ENCODE results near the gene FHL1.

FHL1 gene

DNA sequence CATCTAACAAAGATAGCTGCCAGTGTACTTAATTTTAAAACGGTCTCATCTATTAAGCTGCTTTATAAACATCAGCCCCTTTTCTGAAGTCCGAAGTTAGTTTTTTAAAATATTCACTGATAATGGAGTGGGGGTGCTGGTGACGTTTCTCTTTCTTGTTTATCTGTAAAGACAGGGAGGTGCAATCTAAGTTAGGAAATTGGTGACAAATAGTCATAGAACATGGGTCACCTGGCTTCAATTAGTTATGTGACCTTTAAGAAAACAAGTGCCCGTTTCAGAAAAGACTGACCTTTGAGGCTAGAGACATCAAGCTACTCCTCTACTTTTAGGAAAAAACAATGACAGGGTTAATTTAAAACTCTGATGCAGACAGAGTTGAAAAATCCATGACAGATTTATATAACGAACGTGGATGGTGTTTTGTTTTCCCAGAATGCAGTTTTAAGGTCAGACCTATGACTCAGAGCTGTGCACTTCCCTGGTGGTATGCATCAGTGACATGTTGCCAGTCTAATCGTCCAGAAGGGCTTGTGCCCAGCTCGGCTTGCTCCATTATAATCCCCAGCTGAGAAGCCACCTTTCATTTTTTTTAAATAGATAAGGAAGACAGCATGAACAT lies 38.2 kb downstream of the FHL1 start:
- DNase-seq (ENCODE audit: low spot score) = no peak

DNA sequence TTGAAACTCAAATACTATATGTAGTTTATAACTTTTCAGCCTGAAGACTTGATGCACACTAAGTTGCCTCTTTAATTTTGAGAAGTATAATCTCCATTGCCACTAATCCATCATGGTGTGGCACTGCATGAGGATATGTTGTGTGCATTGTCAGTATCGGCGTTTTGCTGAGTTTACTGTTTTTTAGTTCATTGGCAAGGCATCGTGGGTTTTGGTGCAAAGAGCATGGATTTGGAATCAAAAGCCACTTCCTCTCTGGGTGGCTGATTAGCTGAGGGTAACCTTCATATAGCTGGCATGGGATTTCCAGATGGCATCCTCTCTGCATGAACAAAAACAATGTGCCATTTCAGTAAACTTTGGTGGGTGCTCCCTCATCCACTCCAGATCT lies 38.7 kb downstream of the FHL1 start:
- DNase-seq (ENCODE audit: low spot score) = no peak

DNA sequence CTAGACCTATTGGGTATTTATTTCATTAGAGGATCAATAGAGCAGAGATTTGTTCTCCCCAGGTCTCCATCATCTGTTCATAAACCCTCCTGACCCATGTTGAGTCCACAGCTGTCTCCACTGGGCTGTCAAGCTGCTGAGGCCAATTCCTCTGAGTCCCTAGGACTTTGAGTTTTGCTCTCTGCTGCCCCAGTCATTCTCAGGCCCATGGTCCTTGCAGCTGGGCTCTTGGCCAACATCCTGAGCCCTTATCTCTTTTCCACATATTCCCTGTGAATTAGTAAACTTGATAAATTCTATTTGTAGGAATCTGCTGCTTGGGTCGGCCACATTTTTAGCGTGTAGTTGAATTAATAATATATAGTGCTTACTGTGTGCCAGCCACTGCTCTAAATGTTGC lies 41.9 kb downstream of the FHL1 start:
- no peak for DNase-seq (ENCODE audit: low spot score)

DNA sequence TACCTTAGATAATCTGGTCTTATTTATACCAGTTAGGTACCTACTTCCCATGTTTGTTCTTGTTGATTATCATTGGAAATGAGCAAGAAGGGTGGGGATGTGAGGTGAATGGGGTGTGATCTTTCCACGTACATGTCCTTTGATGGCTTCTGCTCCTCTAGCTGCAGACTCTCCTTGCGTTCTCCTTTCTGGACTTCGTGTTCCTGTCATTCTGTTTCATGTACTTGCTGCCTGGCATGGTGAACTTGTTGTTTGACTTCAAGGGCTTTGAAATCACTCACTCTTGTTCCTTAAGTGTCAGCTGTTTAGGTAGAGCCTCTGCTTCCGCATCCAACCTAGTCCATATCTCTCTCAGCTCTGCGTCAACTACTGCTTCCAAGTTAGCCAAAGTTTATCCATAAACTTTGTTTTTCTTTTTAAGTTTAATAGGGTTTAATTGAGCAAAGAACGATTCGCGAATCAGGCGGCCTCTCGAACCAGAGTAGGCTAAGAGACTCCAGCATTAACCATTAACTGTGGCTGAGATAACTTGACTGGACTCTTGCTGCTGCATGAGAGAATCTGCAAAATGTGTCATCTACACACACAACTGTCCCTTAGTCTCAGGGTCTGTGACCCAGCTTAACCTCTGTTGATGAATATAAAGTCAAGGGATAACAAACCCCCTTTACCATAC lies 42.8 kb downstream of the FHL1 start:
- no peak for DNase-seq (ENCODE audit: low spot score)

DNA sequence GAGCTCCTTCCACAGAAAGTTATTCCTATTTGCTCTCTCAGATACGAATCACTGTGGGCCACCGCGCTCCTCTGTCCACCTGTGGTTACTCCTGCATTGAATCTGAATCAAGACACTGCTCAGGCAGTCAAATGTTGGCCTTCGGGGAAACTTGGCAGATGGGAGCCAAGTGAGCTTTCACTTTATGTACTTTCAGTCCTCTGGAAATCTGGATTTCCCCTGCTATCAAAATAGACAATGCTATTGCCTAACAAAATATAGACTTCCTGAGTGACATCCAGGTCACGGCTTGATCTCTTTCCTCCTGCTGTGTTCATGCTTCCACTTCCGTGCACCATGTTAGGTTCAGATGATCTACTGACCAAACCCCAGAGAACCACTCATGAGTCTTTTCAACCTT lies 43.8 kb downstream of the FHL1 start:
- DNase-seq (ENCODE audit: low spot score) = no peak

DNA sequence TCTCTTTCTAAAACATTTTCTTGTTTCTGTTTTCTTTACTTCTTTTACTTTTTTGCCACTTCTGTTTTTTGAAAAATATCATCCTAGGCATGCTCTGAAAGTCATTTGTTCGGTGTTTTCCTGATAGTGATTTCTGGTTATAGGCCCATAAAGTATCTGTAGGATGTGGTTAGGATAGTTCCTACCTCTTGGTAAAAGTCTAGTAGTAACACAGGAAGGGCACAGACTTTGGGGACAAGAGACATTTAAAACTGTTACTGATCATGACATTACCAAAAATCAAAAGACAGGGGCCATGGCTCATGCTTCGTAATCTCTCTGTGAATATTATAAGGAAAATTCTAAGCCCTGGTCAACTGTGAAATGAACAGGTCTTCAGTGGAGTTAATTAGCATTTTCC lies 44.8 kb downstream of the FHL1 start:
- DNase-seq (ENCODE audit: low spot score) = no peak

DNA sequence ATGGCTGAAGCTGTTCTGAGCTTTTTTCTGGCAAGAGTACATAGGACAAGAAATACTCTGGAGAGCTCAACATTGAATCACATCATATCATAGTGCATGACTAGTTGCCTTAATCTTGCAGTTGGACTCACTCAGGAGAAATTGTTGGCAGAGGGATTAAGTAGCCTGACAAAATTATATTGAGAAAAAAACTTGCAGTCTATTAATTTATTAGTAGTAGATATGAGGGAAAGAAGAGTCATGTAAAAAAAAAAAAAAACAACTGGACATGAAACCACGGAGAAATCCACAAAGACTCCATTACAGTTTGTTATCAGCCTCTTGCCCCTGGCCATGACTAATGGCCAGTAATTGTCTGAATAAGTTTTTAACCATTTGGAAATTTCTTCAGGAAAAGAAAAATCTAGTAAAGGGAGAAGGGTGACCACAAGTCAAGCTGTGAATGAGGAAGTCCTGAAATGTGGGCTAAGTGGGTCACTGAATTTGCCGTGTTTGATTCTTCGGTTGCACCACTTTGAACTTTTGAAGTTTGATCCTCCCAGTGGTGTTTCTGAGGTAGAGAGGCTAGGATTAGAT lies 45.6 kb downstream of the FHL1 start:
- DNase-seq (ENCODE audit: low spot score) = no peak

DNA sequence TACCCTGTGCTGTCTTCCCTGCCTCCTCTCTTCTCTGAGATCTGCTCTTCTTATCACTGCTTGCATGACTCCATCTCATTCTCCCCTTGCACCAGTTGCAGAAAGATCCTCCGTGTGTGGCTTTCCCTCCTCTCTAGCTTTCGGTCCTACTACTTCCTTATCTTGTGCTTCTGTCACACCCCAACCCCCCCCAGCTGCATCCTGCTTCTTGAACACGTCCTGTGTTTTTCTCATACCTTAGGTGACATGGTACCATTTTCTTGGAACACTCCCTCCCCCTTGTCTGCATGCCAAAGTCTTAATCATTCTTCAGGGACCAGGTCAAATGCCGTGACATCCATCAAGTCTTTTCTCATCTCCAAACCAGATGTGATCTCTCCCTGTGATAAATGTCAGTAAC lies 46.4 kb downstream of the FHL1 start:
- DNase-seq (ENCODE audit: low spot score) = no peak

DNA sequence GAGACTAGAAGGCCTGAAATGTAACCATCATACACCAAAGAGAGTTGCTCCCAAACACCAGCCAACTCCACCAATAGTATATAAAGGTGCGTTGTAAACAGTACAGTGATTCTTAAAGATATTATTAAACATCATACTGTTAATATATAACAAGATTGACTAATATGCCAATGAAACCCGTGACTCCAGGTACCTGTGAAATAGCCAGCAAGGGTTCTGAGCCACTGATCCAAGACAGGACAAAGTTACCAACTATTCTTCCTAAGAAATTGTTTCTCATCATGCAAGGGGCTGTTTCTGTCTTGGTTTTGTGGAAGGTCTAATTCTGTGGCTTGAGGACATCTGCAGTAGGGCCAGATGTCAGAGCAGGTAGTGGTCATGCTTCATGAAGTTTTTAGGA lies 47.2 kb downstream of the FHL1 start:
- no peak for DNase-seq (ENCODE audit: low spot score)

DNA sequence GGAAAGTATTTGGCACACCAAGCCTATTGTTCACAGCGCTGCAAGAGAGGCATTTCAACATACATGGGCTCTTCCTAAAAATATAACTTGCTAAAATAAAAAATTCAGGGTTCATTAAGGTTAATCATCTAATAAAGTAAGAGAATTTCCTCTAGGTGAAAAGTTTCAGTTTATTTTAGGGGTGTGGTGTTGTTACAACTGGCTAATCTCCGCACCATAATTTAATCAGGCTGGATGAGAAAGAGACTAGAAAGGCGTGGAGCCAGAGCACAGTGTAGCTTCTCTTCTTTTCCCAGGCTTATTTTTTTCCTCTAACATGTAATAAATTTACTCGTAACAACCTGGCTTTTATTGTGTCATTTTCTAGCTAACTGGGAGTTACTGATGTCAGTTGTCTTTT lies 47.9 kb downstream of the FHL1 start:
- DNase-seq (ENCODE audit: low spot score) = no peak

DNA sequence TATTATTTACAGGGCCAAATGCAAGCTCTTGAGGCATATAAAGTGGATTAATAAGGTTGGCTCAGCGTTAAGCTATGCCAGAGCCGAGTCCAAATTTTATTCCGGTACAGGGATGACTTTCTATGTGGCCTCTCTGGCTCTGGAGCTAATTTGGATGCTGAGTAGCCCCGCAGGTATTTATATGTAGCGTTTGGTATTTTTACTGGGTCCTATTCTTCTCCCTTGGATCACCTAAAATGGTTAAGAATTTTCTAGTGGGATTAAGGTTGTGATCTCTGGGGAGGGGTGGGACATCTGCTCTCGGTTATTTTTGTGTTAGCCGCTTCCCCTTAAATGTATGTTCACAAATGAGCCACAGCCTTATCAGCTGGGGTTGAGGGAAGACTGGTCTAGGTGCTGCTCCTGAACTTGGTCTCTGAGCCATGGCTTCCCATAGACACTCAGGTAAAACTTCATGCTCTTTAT lies 49.4 kb downstream of the FHL1 start:
- DNase-seq (ENCODE audit: low spot score) = no peak

DNA sequence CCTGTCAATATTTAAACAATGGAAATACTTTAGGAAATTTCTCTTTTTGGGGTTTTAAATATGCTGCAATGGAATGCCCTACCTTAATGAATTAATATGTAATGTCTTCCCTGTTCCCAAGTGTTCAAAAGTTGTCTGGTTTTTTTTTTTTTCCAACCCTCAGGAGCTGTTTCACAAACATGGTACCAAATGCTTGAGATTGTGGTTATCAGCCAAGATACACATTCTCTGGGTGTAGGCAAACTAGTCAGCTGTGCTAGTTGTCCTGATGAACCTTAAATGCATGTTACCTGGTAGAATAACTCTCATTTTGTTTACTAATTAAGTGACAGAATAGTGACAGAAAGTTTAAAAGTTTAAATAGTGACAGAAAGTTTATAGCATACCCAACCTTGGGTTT lies 50.7 kb downstream of the FHL1 start:
- DNase-seq (ENCODE audit: low spot score) = no peak

DNA sequence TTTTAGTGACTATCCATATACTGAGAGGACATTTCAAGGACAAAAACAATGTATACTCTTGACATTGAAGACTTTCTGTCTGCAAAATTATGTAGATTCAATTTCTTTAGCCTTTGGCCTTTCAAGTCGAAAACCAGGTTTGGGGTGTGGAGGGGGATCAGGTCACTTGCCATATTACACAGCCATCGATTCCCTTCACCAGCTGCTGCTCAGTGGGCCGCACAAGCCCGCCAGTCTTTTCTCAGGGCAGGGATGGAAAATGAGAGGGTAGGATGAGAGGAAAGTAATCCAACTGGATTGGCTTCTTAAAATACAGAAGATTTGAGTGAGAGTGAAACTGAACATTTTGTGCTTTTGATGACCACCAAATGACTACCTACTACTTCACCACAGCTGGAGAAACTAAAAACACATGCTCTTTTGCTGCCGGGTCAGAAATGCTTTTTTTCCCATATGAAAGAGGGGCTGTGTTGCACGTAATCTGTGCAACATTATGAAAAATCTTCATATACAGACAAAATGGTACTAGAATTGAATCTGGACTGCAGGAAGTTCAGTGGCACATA lies 51.4 kb downstream of the FHL1 start:
- no peak for DNase-seq (ENCODE audit: low spot score)

DNA sequence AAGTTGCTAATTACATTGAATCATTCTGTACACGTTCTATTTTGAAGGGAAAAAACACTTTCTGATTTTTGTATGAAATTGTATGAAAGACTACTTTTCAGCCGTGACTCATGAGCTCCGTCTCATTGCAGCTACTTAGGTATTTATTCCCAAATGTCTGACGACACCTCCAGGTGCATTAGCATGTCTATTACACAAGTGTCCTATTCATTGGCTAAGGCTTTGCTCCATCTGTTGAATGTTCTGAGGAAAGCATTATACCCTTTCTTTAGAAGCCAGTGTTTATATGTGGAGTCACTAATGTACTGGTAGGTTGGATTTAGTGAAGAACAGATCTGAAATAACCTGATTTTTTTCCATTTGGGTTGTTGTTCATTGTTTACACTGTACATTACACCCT lies 52.0 kb downstream of the FHL1 start:
- DNase-seq (ENCODE audit: low spot score) = no peak

DNA sequence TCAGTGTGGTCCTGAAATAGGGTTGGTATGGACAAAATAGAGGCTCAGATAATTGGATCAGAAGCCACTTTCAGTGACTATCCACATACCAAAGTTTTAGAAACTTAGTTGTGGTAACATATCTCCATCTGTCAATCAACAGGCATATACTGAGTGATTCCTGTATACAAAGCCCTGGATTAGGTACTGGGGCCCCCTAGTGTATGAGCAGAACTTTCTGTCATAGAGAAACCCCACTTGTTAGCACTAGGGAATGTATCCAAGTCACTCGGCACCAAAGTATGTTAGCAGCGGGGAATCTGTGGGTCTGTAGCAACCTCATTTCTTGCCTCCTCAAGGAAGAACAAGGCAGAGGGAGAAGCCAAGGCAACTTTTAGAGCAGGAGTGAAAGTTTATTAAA lies 53.1 kb downstream of the FHL1 start:
- no peak for DNase-seq (ENCODE audit: low spot score)

DNA sequence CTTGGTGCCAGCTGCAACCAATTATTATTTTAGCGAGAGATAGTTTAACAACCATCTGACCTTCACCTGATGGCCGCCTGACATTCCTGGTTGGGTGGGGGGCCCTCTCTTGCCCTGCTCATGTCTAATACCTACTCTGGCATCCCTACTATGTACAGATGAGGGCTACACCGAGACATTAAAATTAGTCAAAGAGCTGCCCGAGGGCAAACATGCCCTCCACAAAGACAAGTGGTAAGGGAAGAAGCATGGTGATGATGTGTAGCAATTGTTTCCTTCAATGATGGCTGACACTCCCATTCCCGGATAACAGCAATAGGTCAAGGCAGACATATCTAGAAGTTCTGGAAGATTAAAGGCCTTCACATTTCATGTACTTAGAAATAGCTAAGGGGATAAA lies 54.3 kb downstream of the FHL1 start:
- DNase-seq (ENCODE audit: low spot score) = no peak

DNA sequence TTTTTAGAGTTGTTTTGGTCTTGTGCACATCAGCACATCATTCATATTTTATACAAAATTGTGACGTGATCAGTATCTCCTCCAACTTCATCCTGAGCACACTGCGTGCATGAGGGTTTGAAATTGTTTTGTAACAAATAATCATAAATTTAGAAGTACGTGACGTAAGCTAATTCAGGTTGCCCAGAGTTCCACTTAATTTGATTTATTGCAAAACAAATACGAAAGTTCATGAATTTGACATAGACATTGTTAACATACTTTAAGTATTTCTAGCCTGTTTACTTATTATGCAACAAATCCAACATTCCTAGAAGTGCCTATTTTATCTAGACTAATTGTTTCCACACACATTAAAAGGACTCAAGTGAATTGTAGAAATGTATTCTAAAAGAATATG lies 55.6 kb downstream of the FHL1 start:
- DNase-seq (ENCODE audit: low spot score) = no peak

DNA sequence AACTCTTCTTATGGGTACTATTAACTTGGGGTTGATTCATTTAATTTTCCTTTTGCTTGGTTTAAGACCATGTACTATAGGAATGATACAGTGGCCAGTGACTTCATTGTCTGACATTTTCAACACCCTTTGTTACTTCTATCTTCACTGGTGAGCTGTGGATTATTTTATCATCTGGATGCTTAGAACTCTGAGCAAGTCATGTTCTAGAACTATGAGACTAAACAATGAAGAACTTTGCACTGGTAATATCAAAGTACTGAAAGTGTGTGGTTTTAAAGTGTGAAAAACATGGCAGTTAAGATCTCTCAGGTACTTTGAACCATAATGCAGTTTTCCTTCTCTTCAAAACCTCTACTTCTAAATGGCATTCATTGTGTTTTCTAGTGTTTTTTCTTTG lies 56.1 kb downstream of the FHL1 start:
- DNase-seq (ENCODE audit: low spot score) = no peak

DNA sequence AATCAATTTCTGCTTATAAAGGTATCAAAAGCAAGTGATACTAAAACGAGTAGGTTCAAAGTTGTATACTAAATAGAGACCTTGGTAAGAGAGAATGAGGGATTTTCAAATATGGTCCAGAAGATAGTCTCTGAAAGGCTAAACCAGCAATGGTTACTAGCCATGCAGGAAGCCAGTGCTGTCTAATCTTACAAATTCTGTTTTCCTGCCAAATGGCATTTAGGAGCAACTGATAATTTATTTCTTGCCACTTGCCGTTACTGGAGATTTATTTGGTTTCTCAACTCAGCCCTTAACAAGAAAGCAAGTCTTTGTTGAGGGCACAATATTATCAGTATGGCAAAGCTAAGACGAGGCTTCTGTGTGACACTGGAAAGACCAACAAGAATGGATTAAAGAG lies 56.6 kb downstream of the FHL1 start:
- no peak for DNase-seq (ENCODE audit: low spot score)

DNA sequence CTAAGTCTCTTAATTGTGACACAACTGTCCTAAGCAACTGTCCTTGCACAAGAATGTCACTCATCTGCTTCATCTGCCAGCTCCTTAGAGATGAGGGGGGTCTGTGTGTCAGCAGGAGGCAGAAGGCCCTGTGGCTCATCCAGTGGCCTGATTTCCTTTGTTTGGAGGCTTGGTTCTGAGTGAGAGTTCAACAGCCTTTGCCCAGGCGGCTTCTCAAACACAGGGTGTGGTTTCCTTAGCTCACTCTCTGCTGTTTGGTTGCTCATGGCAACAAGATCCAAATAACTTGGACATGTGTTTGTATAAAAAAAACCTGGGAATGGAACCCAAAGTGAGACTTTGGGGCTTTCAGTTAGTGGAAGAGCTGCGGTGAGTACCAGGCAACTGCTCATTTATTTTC lies 57.2 kb downstream of the FHL1 start:
- no peak for DNase-seq (ENCODE audit: low spot score)

DNA sequence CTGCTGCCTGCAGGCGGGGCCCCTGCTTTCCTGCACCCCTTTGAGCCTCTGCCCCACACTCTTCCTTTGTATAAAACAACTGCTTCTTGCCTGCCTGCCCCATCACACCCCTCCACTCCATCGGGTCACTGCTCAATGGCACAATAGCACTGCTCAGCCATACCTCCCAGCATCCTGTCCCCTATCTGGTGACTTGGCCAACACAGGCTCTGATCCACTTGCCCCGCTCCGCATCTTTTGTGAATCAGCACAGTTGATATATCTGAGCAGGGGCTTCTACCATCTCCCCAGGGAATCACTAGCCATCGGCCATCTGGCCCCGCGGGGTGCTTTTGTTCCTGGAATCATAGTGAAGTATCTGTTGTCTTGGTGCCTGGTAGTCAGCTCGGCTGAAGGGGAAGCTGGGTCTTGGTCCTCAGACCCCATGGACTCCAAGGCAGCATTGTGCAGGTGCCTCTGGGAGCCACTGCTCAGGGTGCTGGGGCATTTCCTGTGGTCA lies 58.6 kb downstream of the FHL1 start:
- DNase-seq (ENCODE audit: low spot score) = no peak

DNA sequence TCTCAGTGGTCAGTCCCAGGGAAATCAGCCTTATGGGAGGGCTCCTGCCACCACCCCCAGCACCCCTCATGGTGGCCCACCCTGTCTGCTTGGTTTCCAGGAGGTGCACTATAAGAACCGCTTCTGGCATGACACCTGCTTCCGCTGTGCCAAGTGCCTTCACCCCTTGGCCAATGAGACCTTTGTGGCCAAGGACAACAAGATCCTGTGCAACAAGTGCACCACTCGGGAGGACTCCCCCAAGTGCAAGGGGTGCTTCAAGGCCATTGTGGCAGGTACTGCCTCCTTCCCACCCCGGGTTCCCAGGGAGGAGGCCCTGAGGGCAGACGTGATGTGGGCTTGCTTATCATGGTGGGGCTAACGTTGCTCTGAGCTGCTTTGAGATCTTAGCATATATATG lies 59.6 kb downstream of the FHL1 start:
- DNase-seq (ENCODE audit: low spot score) = no peak

DNA sequence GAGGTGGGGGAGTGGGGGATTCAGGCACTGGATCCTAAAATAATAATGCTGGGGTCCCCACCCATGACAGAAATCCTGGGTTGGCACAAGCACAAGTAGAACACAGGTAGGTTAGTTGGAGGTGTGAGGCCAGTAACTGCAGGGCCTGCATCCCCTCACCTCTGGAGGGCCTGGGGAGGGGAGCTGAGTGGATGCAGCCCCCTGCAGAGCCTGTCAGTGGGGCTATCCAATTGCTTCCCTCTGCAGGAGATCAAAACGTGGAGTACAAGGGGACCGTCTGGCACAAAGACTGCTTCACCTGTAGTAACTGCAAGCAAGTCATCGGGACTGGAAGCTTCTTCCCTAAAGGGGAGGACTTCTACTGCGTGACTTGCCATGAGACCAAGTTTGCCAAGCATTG lies 60.2 kb downstream of the FHL1 start:
- no peak for DNase-seq (ENCODE audit: low spot score)
